Thoracic aorta (tissue), 2 donors: ENCODE data around the gene INSIG1. TPM values are rescaled to one million over a fixed set of nuclear protein-coding genes. Genes with fewer than 3 reads are reported as not detected.

Experiments
- ATAC-seq: fragments of 150-250 bp; one replicate; pipeline ENCODE4 v1.8.0; 2017; ENCODE audit warnings: low read depth; ENCODE audit not compliant: insufficient number of reproducible peaks, low FRiP score
- DNase-seq: peaks from one replicate; pipeline ENCODE4 v3.0.0-alpha.2; 2020; ENCODE audit warnings: low spot score
- H3K27ac ChIP-seq, 2 donors: fragments of 200-600 bp; sonication (generic); 1 replicate in 1 of 2; 2 replicates in 1 of 2; pipeline ENCODE4 v1.5.1; 2016; ENCODE audit warnings: mild to moderate bottlenecking in 2 of 2, moderate library complexity in 2 of 2
- H3K27me3 ChIP-seq: fragments of 200-600 bp; sonication (generic); replicated peaks from 2 replicates; pipeline ENCODE4 v1.6.0; 2016; ENCODE audit warnings: mild to moderate bottlenecking; ENCODE audit not compliant: insufficient read depth
- H3K36me3 ChIP-seq: fragments of 200-600 bp; sonication (generic); one replicate; pipeline ENCODE4 v1.5.1; 2016
- H3K4me1 ChIP-seq, 2 donors: fragments of 200-600 bp; sonication (generic); 1 replicate in 1 of 2; 2 replicates in 1 of 2; pipeline versions ENCODE4 v1.5.1 to v1.6.0; 2016; ENCODE audit warnings: low read depth in 2 of 2, mild to moderate bottlenecking in 1 of 2; ENCODE audit not compliant: control insufficient read depth in 1 of 2
- H3K4me3 ChIP-seq: fragments of 200-600 bp; sonication (generic); 2 replicates; pipeline ENCODE4 v1.5.1; 2016; ENCODE audit warnings: mild to moderate bottlenecking
- H3K9me3 ChIP-seq: fragments of 200-600 bp; sonication (generic); 2 replicates; pipeline ENCODE4 v1.5.1; 2016
- total RNA-seq, 2 donors: library from RNA; depleted of rRNA; stranded (reverse); fragments of >200 nt; gene quantifications; one replicate each; pipeline versions ENCODE4 v1.1.0 to v1.2.3, GENCODE V29; 2016
- TF ChIP-seq, protein P1 (sequence below): fragments of 200-600 bp; sonication (generic); IDR thresholded peaks from one replicate; pipeline ENCODE4 v1.5.1; 2019; ENCODE audit warnings: antibody characterized with exemption

Gene INSIG1
- total RNA-seq, 2 donors from 2014 or later: 42.9 to 83.2 TPM

GRCh38 chr7:155266440-155266839 lies 31.2 kb upstream of the INSIG1 start:
- TF ChIP-seq, protein P1, sequence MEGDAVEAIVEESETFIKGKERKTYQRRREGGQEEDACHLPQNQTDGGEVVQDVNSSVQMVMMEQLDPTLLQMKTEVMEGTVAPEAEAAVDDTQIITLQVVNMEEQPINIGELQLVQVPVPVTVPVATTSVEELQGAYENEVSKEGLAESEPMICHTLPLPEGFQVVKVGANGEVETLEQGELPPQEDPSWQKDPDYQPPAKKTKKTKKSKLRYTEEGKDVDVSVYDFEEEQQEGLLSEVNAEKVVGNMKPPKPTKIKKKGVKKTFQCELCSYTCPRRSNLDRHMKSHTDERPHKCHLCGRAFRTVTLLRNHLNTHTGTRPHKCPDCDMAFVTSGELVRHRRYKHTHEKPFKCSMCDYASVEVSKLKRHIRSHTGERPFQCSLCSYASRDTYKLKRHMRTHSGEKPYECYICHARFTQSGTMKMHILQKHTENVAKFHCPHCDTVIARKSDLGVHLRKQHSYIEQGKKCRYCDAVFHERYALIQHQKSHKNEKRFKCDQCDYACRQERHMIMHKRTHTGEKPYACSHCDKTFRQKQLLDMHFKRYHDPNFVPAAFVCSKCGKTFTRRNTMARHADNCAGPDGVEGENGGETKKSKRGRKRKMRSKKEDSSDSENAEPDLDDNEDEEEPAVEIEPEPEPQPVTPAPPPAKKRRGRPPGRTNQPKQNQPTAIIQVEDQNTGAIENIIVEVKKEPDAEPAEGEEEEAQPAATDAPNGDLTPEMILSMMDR: no peak
- Histone ChIP-seq H3K27me3 (no peaks in the 10 kb centered on the region), H3K4me1 (no peaks in the 10 kb centered on the region), H3K27ac (no peak overlapping the region), H3K4me3 (no peak overlapping the region), H3K9me3 (no peaks in the 10 kb centered on the region), H3K36me3 (no peaks in the 10 kb centered on the region)
- ATAC-seq (no peak), DNase-seq (no peak)

GRCh38 chr7:155267023-155267422 lies 30.7 kb upstream of the INSIG1 start:
- Histone ChIP-seq H3K9me3 (no peaks in the 10 kb centered on the region), H3K36me3 (no peaks in the 10 kb centered on the region), H3K4me1 (no peaks in the 10 kb centered on the region), H3K4me3 (no peak overlapping the region), H3K27me3 (no peaks in the 10 kb centered on the region), H3K27ac (no peak overlapping the region)
- TF ChIP-seq, protein P1: no peak
- DNase-seq (no peak), ATAC-seq (no peak)

DNA sequence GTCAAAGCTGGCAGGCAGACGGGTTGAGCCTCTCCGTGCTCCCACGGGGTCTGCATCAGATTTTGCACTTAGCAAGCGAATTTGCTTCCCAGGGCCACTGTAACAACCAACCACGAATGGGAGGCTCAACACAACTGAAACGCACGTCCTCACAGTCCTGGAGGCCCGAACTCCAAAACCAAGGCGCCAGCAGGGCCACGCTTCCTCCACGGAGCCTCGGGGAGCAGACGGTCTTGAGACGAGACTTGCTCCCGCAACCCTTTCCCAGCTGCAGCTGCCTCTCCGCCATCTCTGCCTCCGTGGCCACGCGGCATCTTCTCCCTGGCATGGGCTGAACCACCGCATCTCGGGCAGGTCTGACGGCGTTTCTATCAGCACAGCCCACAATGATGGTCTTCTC lies 30.2 kb upstream of the INSIG1 start:
- TF ChIP-seq, protein P1: no peak
- DNase-seq (no peak), ATAC-seq (no peak)
- H3K4me1 ChIP-seq: no peaks in the 10 kb centered on the region
- H3K9me3 ChIP-seq: no peaks in the 10 kb centered on the region
- H3K27me3 ChIP-seq: no peaks in the 10 kb centered on the region
- H3K4me3 ChIP-seq: no peak overlapping the region
- H3K36me3 ChIP-seq: no peaks in the 10 kb centered on the region
- H3K27ac ChIP-seq: no peak overlapping the region

DNA sequence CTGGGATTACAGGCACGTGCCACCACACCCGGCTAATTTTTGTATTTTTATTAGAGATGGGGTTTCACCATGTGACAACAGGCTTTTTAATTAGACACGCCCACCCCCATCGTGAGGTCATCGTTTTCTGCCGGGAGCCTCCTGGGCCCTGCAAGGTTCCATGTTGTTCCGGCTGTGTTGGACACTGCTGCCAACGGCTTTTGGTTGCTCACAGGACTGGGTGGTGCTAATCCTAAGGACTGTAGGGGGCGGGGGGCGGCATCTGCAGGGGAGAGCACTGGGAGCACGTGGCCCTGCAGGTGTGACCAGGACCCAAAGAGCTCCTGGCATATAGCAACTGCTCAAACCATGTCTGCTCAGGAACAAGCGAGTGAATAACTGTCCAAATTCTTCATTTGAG lies 29.5 kb upstream of the INSIG1 start:
- H3K4me1 ChIP-seq: no peaks in the 10 kb centered on the region
- H3K27ac ChIP-seq: no peak overlapping the region
- no peak for ATAC-seq
- no peak for DNase-seq
- no peak overlapping the region for H3K4me3 ChIP-seq
- TF ChIP-seq, protein P1: no peak
- no peaks in the 10 kb centered on the region for H3K27me3 ChIP-seq
- no peaks in the 10 kb centered on the region for H3K9me3 ChIP-seq
- H3K36me3 ChIP-seq: no peaks in the 10 kb centered on the region

- H3K27me3 ChIP-seq: no peaks in the 10 kb centered on the region
- H3K36me3 ChIP-seq: no peaks in the 10 kb centered on the region
- DNase-seq (no peak), ATAC-seq (no peak)
- no peaks in the 10 kb centered on the region for H3K4me1 ChIP-seq
- H3K4me3 ChIP-seq: no peak overlapping the region
- no peaks in the 10 kb centered on the region for H3K9me3 ChIP-seq
- TF ChIP-seq, protein P1: no peak
- H3K27ac ChIP-seq: no peak overlapping the region
These were observed 28.6 kb upstream of the INSIG1 start for GRCh38 chr7:155268921-155269650.
